Spleen (tissue), 11 donors: Measurements from ENCODE around the gene FASTKD3. TPM values are rescaled to one million over a fixed set of nuclear protein-coding genes. Genes with fewer than 3 reads are reported as not detected.
A peak's percentile ranks its signal among the peaks of the same experiment; 100 is the strongest.

Experiments
- DNase-seq: peaks from one replicate; pipeline ENCODE4 v3.0.0-alpha.2; 2020
- H3K27ac ChIP-seq, 8 donors: fragments of 200-600 bp; sonication (generic) in 7 of 8; 1 replicate in 4 of 8; 2 replicates in 4 of 8; pipeline versions ENCODE4 v1.5.0 to v1.8.0; 2016 to 2021; ENCODE audit warnings: inconsistent platforms in 4 of 8, mild to moderate bottlenecking in 4 of 8, moderate library complexity in 1 of 8
- H3K27me3 ChIP-seq, 7 donors: fragments of 200-600 bp; sonication (generic) in 6 of 7; replicated peaks in 1 of 7; 1 replicate in 4 of 7; 2 replicates in 3 of 7; pipeline versions ENCODE4 v1.5.0 to v1.8.0; 2016 to 2021; ENCODE audit warnings: inconsistent platforms in 3 of 7, mild to moderate bottlenecking in 1 of 7
- H3K36me3 ChIP-seq, 6 donors: fragments of 200-600 bp; sonication (generic) in 5 of 6; 1 replicate in 4 of 6; 2 replicates in 2 of 6; pipeline versions ENCODE4 v1.5.0 to v1.8.0; 2016 to 2021; ENCODE audit warnings: inconsistent platforms in 2 of 6
- H3K4me1 ChIP-seq, 6 donors: fragments of 200-600 bp; sonication (generic) in 5 of 6; 1 replicate in 3 of 6; 2 replicates in 3 of 6; pipeline versions ENCODE4 v1.5.0 to v1.8.0; 2016 to 2021; ENCODE audit warnings: inconsistent platforms in 3 of 6
- H3K4me3 ChIP-seq, 8 donors: fragments of 200-600 bp; sonication (generic) in 7 of 8; 1 replicate in 4 of 8; 2 replicates in 4 of 8; pipeline versions ENCODE4 v1.5.0 to v1.8.0; 2016 to 2021; ENCODE audit warnings: inconsistent platforms in 4 of 8, mild to moderate bottlenecking in 4 of 8, moderate library complexity in 2 of 8
- H3K9me3 ChIP-seq, 8 donors: fragments of 200-600 bp; sonication (generic) in 7 of 8; 1 replicate in 4 of 8; 2 replicates in 4 of 8; pipeline versions ENCODE4 v1.5.0 to v1.8.0; 2016 to 2021; ENCODE audit warnings: inconsistent platforms in 4 of 8
- CTCF ChIP-seq, 11 experiments: fragments of 200-600 bp in 7 of 11; fragments of 450-650 bp in 4 of 11; sonication (generic) in 4 of 11; IDR thresholded peaks in 8 of 11; conservative IDR thresholded peaks in 3 of 11; 1 replicate in 7 of 11; 2 replicates in 4 of 11; pipeline versions ENCODE4 v1.4.0 to v1.8.0; 2016 to 2021; ENCODE audit warnings: antibody characterized with exemption in 11 of 11, inconsistent platforms in 4 of 11, mild to moderate bottlenecking in 1 of 11
- POLR2A ChIP-seq, 3 donors: fragments of 450-650 bp; IDR thresholded peaks; one replicate each; pipeline ENCODE4 v1.5.1; 2017; ENCODE audit warnings: antibody characterized with exemption in 3 of 3, mild to moderate bottlenecking in 1 of 3
- POLR2AphosphoS5 ChIP-seq, 3 donors: sonication (generic); formaldehyde crosslinking; IDR thresholded peaks; one replicate each; pipeline ENCODE4 v1.5.1; 2017; ENCODE audit warnings: antibody characterized with exemption in 3 of 3
- WGBS, 5 donors: extraction: QIAGEN DNeasy Blood & Tissue Kit in 3 of 5; methylation state at CpG; one replicate each; pipeline versions ENCODE4 v1.1.5 to v1.1.7; 2013 to 2018; 5-methylcytosine and 5-hydroxymethylcytosine counted together
- intact Hi-C: fragments of 100-400 bp; cut with DNase I; formaldehyde crosslinking; loops from one replicate; pipeline ENCODE4 v1.15.0; 2023; ENCODE audit warnings: low total_unique reads
- polyA plus RNA-seq, 3 donors: library from polyadenylated mRNA; stranded (reverse); fragments of 200-250 nt; gene quantifications; one replicate each; pipeline ENCODE4 v1.2.1, GENCODE V29; 2013
- total RNA-seq, 7 donors: library from RNA; depleted of rRNA in 3 of 7; stranded (reverse); fragments of >200 nt in 3 of 7; fragmentation: NEBNext Ultra II Directional in 4 of 7; extraction: Animal tissue kit (Norgen Biotek cat#: 25700) in 4 of 7; gene quantifications; one replicate each; pipeline versions ENCODE4 v1.1.0 to v1.2.1, GENCODE V29; 2016 to 2021
- donor health status: healthy with polysubstance abuse.
- donor health status: DM: no; HTN: no; CAD: no; lungs with moderate emphysema.
- donor health status: DM: no; HTN: no; CAD: no.
- donor health status: Bipolar disorder and iron deficiency.
- donor health status: healthy.
- donor health status: DM: no; HTN: no; CAD: no.
- donor health status: DM: yes; HTN: yes; CAD: no.

The FASTKD3 gene
- total and polyA plus RNA-seq, 10 donors, result 8.6 to 19.1 (median 13.7) TPM

GRCh38 chr5:7874639-7875038, 5.8 kb upstream of the FASTKD3 start:
- H3K4me1 ChIP-seq, result peaks cover 15 to 77% (median 44%) of the 10 kb centered on the region in 6 donors
- DNase-seq, result no peak
- TF ChIP-seq POLR2AphosphoS5 (IDR thresholded peaks at IDR 0.05) (no peak), POLR2A (IDR thresholded peaks at IDR 0.05) (no peak), CTCF (IDR thresholded peaks at IDR 0.05 in 8 of 11, conservative IDR thresholded peaks at IDR 0.05 in 3 of 11) (no peak)
- no peaks in the 10 kb centered on the region for H3K27me3 ChIP-seq
- H3K27ac ChIP-seq, result no peak overlapping the region
- intact Hi-C loops, result no loop called here
- peaks cover 2 to 75% (median 40%) of the 10 kb centered on the region in 6 donors for H3K36me3 ChIP-seq
- 94 to 100% (median 97%) methylated on average over 2 of the region's 2 CpGs for WGBS, 5 donors
- H3K9me3 ChIP-seq, result no peaks in the 10 kb centered on the region
- no peak overlapping the region for H3K4me3 ChIP-seq

- intact Hi-C loops, result no loop called here
- peaks cover 2 to 61% (median 26%) of the 10 kb centered on the region in 6 donors for H3K36me3 ChIP-seq
- H3K27ac ChIP-seq, result peak overlapping the region in 4 of 8 donors; percentile 5 to 41 (median 28)
- peaks cover 15 to 71% (median 40%) of the 10 kb centered on the region in 6 donors for H3K4me1 ChIP-seq
- WGBS, 5 donors, result 64 to 79% (median 71%) methylated on average over 9 of the region's 9 CpGs
- H3K27me3 ChIP-seq, result no peaks in the 10 kb centered on the region
- DNase-seq, result no peak
- H3K4me3 ChIP-seq, result no peak overlapping the region
- TF ChIP-seq POLR2AphosphoS5 (IDR thresholded peaks at IDR 0.05), result no peak
- no peak for TF ChIP-seq CTCF (IDR thresholded peaks at IDR 0.05 in 8 of 11, conservative IDR thresholded peaks at IDR 0.05 in 3 of 11)
- H3K9me3 ChIP-seq, result no peaks in the 10 kb centered on the region
These were observed 4.4 kb upstream of the FASTKD3 start for GRCh38 chr5:7873216-7873615.

- H3K27ac ChIP-seq, result peak overlapping the region in 4 of 8 donors; percentile 5 to 41 (median 28)
- no peak for DNase-seq
- peaks cover 18 to 71% (median 43%) of the 10 kb centered on the region in 6 donors for H3K4me1 ChIP-seq
- no peaks in the 10 kb centered on the region for H3K9me3 ChIP-seq
- intact Hi-C loops, result no loop called here
- H3K4me3 ChIP-seq, result no peak overlapping the region
- TF ChIP-seq POLR2A (IDR thresholded peaks at IDR 0.05), result no peak
- no peak for TF ChIP-seq POLR2AphosphoS5 (IDR thresholded peaks at IDR 0.05)
- no peak for TF ChIP-seq CTCF (IDR thresholded peaks at IDR 0.05 in 8 of 11, conservative IDR thresholded peaks at IDR 0.05 in 3 of 11)
- no peaks in the 10 kb centered on the region for H3K27me3 ChIP-seq
- H3K36me3 ChIP-seq, result peaks cover 2 to 55% (median 21%) of the 10 kb centered on the region in 6 donors
- 67 to 84% (median 80%) methylated on average over 4 of the region's 4 CpGs for WGBS, 5 donors
These were observed 3.8 kb upstream of the FASTKD3 start for GRCh38 chr5:7872517-7873130.

GRCh38 chr5:7871653-7872052, 2.8 kb upstream of the FASTKD3 start:
- intact Hi-C loops, result no loop called here
- Histone ChIP-seq H3K4me1 (peaks cover 18 to 72% (median 51%) of the 10 kb centered on the region in 6 donors), H3K27ac (peak overlapping the region in 1 of 8 donors; percentile 16), H3K27me3 (no peaks in the 10 kb centered on the region), H3K9me3 (no peaks in the 10 kb centered on the region), H3K4me3 (no peak overlapping the region), H3K36me3 (peaks cover 2 to 45% (median 15%) of the 10 kb centered on the region in 6 donors)
- TF ChIP-seq POLR2A (IDR thresholded peaks at IDR 0.05), result no peak
- TF ChIP-seq CTCF (IDR thresholded peaks at IDR 0.05 in 8 of 11, conservative IDR thresholded peaks at IDR 0.05 in 3 of 11), result no peak
- TF ChIP-seq POLR2AphosphoS5 (IDR thresholded peaks at IDR 0.05), result no peak
- WGBS, 5 donors, result 63 to 84% (median 69%) methylated on average over 2 of the region's 2 CpGs
- DNase-seq, result no peak
